Measurements from ENCODE around the gene NR2F2. TPM values are rescaled to one million over a fixed set of nuclear protein-coding genes. Genes with fewer than 3 reads are reported as not detected.

NR2F2 gene
- total and polyA plus RNA-seq, 10 donors, result 18.6 to 256 (median 111) TPM

DNA sequence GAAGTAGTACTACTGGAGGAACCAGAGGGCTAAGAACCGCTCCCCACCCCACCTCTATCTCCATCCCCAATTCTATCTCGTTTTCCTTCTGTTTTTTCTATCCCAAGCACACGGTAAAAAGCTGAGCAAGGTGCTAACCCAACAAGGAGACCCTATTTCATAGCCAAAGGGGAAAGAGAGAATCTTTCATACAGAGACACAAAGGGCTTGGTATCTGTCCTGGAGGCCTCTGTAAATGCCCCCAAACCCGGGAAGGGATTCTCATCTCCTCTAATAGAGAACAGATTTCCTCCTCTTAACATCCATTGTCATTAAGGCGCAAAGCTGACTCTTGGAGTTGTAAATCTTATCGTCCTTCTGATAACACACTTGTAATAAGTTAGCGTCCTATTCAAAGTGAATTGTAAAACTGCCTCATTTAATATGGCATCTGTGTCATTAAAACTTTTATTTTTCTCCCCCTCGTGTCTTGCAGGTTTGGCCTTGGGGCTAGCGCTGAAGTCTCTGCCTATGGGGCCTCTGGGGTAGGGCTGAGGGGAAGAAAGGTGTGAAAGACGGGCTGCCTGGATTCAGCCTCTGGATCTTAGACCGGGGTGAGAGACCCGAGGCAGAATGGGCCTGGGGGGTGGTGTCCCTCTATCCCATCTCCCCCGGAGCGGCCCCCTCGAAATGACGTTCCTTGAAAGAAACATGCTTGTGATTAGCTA lies 12.1 kb downstream of the NR2F2 start:
- DNase-seq, result no peak
- peak overlapping the region in 6 of 8 donors; percentile 49 to 80 (median 62) for H3K4me3 ChIP-seq
- 9 to 16% (median 10%) methylated on average over 13 to 16 of the region's 16 CpGs for WGBS, 5 donors
- H3K27ac ChIP-seq, result peak overlapping the region; percentile 75 to 93 (median 90)
- H3K4me1 ChIP-seq, result peaks cover 0 to 51% (median 11%) of the 10 kb centered on the region in 6 donors
- TF ChIP-seq POLR2A (IDR thresholded peaks at IDR 0.05) (no peak), POLR2AphosphoS5 (IDR thresholded peaks at IDR 0.05) (no peak)
- TF ChIP-seq, protein P1, sequence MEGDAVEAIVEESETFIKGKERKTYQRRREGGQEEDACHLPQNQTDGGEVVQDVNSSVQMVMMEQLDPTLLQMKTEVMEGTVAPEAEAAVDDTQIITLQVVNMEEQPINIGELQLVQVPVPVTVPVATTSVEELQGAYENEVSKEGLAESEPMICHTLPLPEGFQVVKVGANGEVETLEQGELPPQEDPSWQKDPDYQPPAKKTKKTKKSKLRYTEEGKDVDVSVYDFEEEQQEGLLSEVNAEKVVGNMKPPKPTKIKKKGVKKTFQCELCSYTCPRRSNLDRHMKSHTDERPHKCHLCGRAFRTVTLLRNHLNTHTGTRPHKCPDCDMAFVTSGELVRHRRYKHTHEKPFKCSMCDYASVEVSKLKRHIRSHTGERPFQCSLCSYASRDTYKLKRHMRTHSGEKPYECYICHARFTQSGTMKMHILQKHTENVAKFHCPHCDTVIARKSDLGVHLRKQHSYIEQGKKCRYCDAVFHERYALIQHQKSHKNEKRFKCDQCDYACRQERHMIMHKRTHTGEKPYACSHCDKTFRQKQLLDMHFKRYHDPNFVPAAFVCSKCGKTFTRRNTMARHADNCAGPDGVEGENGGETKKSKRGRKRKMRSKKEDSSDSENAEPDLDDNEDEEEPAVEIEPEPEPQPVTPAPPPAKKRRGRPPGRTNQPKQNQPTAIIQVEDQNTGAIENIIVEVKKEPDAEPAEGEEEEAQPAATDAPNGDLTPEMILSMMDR (IDR thresholded peaks at IDR 0.05 in 8 of 11, conservative IDR thresholded peaks at IDR 0.05 in 3 of 11), result no peak
- peaks cover 0 to 2% (median 0%) of the 10 kb centered on the region in 8 donors for H3K9me3 ChIP-seq
- peaks cover 0 to 100% (median 64%) of the 10 kb centered on the region in 7 donors for H3K27me3 ChIP-seq (replicated peaks in 1 of 7)
- H3K36me3 ChIP-seq, result peaks cover 0 to 9% (median 1%) of the 10 kb centered on the region in 6 donors
- intact Hi-C loops (cut with DNase I; ENCODE audit: low total_unique reads), result loop anchor here (5.0 kb wide), 1 partner anchor 1080 kb away; no protein-coding TSS in a partner anchor

- H3K36me3 ChIP-seq, result peaks cover 0 to 7% (median 0%) of the 10 kb centered on the region in 6 donors
- TF ChIP-seq POLR2A (IDR thresholded peaks at IDR 0.05) (no peak), POLR2AphosphoS5 (IDR thresholded peaks at IDR 0.05) (peak in 2 of 3 donors; percentile 62 to 77)
- TF ChIP-seq, protein P1 (IDR thresholded peaks at IDR 0.05 in 8 of 11, conservative IDR thresholded peaks at IDR 0.05 in 3 of 11), result no peak
- H3K27ac ChIP-seq, result peak overlapping the region; percentile 75 to 93 (median 90)
- 5 to 15% (median 8%) methylated on average over 26 to 47 of the region's 47 CpGs for WGBS, 5 donors
- intact Hi-C loops (cut with DNase I; ENCODE audit: low total_unique reads), result loop anchor here (5.0 kb wide), 1 partner anchor 1081 kb away; no protein-coding TSS in a partner anchor
- H3K4me3 ChIP-seq, result peak overlapping the region; percentile 1 to 80 (median 20)
- peaks cover 0 to 59% (median 13%) of the 10 kb centered on the region in 6 donors for H3K4me1 ChIP-seq
- H3K9me3 ChIP-seq, result peaks cover 0 to 2% (median 0%) of the 10 kb centered on the region in 8 donors
- no peak for DNase-seq
- H3K27me3 ChIP-seq (replicated peaks in 1 of 7), result peaks cover 0 to 100% (median 65%) of the 10 kb centered on the region in 7 donors
Measured at GRCh38 chr15:96343113-96344059, 12.9 kb downstream of the NR2F2 start.

GRCh38 chr15:96344060-96344705 lies 13.7 kb downstream of the NR2F2 start:
- H3K27me3 ChIP-seq (replicated peaks in 1 of 7), result peaks cover 0 to 100% (median 65%) of the 10 kb centered on the region in 7 donors
- H3K36me3 ChIP-seq, result peaks cover 0 to 5% (median 0%) of the 10 kb centered on the region in 6 donors
- no peak for TF ChIP-seq POLR2AphosphoS5 (IDR thresholded peaks at IDR 0.05)
- TF ChIP-seq, protein P1 (IDR thresholded peaks at IDR 0.05 in 8 of 11, conservative IDR thresholded peaks at IDR 0.05 in 3 of 11), result no peak
- TF ChIP-seq POLR2A (IDR thresholded peaks at IDR 0.05), result no peak
- H3K27ac ChIP-seq, result peak overlapping the region; percentile 75 to 93 (median 90)
- peaks cover 0 to 67% (median 18%) of the 10 kb centered on the region in 6 donors for H3K4me1 ChIP-seq
- DNase-seq, result no peak
- WGBS, 5 donors, result 6 to 13% (median 10%) methylated on average over 30 to 31 of the region's 31 CpGs
- intact Hi-C loops (cut with DNase I; ENCODE audit: low total_unique reads), result loop anchor here (5.0 kb wide), 1 partner anchor 1082 kb away; no protein-coding TSS in a partner anchor
- H3K9me3 ChIP-seq, result peaks cover 0 to 2% (median 0%) of the 10 kb centered on the region in 8 donors
- H3K4me3 ChIP-seq, result peak overlapping the region; percentile 5 to 80 (median 30)

All from spleen (tissue), 11 donors.